Erythroblast (primary cell): Measurements from ENCODE around the gene SNRPA1.

Source experiments
- GATA1 ChIP-seq: IDR thresholded peaks from 2 replicates; pipeline ENCODE4 v1.6.1; 2011; ENCODE audit warnings: low read depth, mild to moderate bottlenecking, control low read depth, low read length, moderate library complexity
- POLR2A ChIP-seq: IDR thresholded peaks from 2 replicates; pipeline ENCODE4 v1.6.1; 2011; ENCODE audit warnings: mild to moderate bottlenecking, low read length

GRCh38 chr15:101272584-101272983 is 22.5 kb downstream of the SNRPA1 start:
- TF ChIP-seq POLR2A: no peak
- TF ChIP-seq GATA1: no peak
